HG03139 (cell line): ENCODE measurements around the gene ZNF552.
"Not testable (repeated sequence)": the region's sequence is repeated elsewhere in the genome, so short reads cannot be mapped to it uniquely, and the experiment has no call there.

Experiments
- ATAC-seq: cut with Tn5 transposase; IDR thresholded peaks from one replicate; pipeline ENCODE4 v1.9.1; 2021; ENCODE audit not compliant: unreplicated experiment

Gene ZNF552

GRCh38 chr19:57819475-57820148 lies 4.9 kb upstream of the ZNF552 start:
- ATAC-seq: peak; percentile 77

- ATAC-seq: no peak
These were observed 3.7 kb upstream of the ZNF552 start for GRCh38 chr19:57818378-57818777.

DNA sequence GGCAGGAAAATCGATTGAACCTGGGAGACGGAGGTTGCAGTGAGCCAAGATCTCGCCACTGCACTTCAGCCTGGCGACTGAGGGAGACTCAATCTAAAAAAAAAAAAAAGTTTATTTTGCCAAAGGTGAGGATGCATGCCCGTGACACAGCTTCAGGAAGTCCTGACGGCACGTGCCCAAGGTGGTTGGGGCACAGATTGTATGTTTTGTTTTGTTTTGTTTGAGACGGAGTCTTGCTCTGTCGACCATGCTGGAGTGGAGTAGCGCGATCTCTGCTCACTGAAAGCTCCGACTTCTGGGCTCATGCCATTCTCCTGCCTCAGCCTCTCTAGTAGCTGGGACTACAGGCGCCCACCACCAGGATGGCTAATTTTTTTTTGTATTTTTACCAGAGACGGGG lies 3.3 kb upstream of the ZNF552 start:
- ATAC-seq: no peak

GRCh38 chr19:57816652-57817051 lies 1.9 kb upstream of the ZNF552 start:
- no peak for ATAC-seq

- no peak for ATAC-seq
These were observed 748 bp upstream of the ZNF552 start for GRCh38 chr19:57815247-57816075.

DNA sequence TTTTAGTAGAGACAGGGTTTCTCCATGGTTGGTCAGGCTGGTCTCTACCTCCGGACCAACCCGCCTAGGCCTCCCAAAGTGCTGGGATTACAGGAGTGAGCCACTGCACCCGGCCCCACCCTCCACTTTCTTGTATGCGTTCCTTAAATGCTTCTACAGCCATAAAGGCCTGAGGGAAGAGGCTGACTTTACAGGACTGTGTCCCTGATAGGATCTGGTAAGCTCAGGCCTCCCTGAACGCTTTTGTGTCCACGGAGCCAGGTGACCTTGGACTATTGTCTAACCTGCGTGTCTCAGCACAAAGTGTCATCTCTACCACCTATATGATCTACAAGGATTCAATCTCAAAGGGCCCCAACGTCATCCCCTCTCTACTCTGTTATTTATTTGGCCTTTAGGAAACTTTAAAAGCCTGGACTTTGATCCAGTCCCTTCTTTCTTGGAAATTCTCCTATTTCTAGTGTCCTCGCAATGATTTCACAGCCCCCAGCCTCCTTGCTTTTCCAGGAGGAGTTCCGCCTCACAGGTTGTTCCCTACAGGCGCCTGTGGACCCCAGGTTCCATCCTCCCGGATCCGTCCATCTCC lies 701 bp downstream of the ZNF552 start:
- no peak for ATAC-seq

- not testable (repeated sequence) for ATAC-seq
These were observed 1.5 kb downstream of the ZNF552 start for GRCh38 chr19:57812975-57813820.

DNA sequence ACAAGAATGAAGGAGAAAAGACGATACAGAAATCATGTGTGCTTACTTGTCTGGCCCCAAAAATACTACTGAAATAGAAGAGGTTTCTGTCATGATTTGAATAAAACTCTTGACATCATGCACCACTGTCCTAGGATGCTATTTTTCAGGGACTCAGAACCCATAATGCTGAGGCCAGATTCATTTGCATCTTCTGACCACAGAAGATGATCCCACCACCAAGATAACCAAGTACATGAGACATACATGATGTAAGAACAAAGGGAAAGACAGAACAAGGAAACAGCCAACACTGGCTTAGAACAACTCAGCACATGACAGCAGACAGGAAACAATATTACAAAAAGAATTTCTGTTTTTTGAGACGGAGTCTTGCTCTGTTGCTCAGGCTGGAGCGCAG lies 2.5 kb downstream of the ZNF552 start:
- ATAC-seq: peak; percentile 46

GRCh38 chr19:57810410-57811295 lies 4.1 kb downstream of the ZNF552 start:
- ATAC-seq: not testable (repeated sequence)

- no peak for ATAC-seq
These were observed 7.2 kb downstream of the ZNF552 start for GRCh38 chr19:57807541-57807940.

GRCh38 chr19:57803594-57804325 lies 11.0 kb downstream of the ZNF552 start:
- ATAC-seq: no peak

DNA sequence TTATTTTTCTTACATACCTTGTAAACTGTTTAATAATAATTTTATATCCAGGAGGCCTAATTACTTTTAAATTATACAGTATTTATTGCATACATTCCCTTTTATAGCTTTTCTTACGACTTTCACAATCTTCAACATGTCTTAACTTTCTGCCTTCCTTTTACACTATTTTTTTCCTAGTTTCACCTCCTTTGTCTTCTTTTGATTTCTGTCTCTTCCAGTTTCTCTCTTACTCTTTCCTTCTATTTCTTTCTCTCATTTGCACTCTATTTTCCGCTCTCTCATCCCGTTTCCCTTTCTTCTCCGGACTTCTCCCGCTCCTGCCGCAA lies 11.5 kb downstream of the ZNF552 start:
- ATAC-seq: no peak

DNA sequence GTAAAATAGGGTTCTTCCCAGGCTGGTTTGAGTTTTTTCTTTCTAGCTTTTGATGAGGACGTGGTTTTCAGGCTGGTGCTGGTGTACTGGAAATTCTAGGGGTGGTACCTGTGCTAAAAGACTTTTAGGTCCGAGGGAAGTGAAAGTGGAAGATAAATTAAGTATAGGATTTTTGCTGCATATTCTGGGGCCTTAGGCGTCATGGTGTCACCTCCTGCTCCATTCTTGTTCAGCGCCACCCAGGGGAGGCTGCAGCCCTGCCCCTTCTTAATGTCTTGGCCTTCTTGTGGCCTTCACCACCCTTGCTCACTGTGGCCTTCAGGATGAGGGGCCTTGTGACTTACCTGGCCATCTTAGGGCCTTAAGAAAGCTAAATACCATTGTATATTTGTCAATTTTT lies 12.4 kb downstream of the ZNF552 start:
- ATAC-seq: no peak

GRCh38 chr19:57800696-57801095 lies 14.0 kb downstream of the ZNF552 start:
- no peak for ATAC-seq

- ATAC-seq: not testable (repeated sequence)
These were observed 18.1 kb downstream of the ZNF552 start for GRCh38 chr19:57796580-57796979.

DNA sequence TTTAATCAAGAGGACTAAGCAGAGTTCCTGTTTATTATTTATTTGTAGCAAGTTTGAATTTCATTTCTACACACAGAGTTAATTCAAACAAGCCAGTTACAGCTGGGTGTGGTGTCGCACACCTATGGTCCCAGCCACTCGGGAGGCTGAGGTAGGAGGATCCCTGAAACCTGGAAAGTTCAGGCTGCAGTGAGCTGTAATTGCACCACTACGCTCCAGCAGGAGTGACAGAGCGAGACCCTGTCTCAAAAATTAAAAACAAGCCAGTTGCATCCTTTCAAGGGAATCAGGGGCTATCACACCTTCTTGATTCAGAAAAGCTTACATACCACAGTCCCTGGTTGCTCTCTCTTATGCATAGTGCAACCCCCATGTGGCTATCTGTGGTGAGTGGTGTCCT lies 25.4 kb downstream of the ZNF552 start:
- ATAC-seq: no peak

DNA sequence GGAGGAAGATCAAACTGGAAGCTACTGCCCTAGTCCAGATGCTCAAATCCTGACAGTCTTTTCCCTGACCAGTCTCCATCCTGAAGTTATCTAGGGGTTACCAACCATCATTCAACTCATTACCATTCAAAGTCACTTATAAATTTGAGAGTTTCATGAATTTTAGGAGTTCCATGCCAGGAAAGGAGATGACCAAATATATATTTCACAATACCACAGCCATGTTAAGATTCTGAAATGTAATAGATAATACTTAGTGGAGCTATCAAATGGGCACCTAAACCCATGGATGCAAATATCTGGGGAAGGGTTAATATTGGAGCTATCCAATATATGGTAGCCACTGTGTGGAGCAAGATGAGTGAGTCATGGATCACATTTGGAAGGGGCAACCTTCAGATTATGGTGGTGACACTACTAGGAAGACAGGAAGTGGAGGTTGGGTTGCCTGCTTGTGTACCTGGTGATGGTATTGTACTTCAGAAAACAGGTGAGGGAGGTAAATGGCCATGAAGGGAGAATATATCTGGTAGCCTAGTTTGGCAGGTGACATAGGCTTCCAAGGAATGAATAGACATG lies 26.5 kb downstream of the ZNF552 start:
- no peak for ATAC-seq

- no peak for ATAC-seq
These were observed 27.8 kb downstream of the ZNF552 start for GRCh38 chr19:57786906-57787305.

- ATAC-seq: no peak
These were observed 28.4 kb downstream of the ZNF552 start for GRCh38 chr19:57786286-57786685.
